ENCODE data around the gene RPL29. TPM values are rescaled to one million over a fixed set of nuclear protein-coding genes. Genes with fewer than 3 reads are reported as not detected.

RPL29 gene
- total and polyA plus RNA-seq, 2 experiments from 2014 or later: 844 to 1,533 TPM

DNA sequence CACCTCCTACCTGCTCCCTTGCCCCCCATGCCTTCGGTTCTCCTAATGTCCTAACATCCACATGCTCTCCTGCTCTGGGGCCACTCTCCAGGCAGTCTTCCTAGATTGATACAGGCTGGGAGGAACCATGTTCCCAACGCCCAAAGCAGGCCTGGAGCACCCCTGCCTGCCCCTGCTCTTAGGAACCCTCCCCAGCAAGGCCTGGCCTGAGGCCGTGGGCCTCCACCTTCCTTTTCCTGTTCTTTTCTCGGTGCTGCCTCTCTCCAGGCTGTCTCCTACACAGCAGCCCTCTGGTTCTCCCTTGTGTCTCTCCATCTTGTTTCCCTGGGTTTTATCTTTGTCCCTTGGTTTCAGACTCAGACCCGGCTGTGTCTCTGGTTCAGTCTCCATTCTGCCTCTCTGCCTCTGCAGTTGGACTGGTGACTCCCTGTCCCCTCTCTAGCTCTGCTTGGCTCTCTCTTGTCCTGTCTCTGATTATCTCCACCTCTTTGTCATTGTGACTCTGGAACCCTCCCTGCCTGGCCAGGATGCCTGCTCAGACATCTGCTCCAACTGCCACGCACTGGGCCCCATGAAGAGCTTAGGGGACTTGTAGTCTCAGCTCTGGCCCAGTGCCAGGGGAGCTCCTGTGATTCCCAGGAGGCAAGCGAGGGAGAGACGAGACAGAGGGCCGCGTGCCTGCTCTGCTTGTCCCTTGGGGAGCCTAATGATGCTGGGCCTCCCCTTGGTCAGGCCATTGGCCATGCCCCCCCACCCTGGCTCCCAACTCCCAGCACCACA, 26.0 kb upstream of the RPL29 start:
- Histone ChIP-seq H3K9me3 (ENCODE audit: low read depth) (no peaks in the 10 kb centered on the region), H3K27me3 (no peaks in the 10 kb centered on the region), H3K27ac (peak overlapping the region; percentile 98), H3K36me3 (no peaks in the 10 kb centered on the region), H3K4me1 (ENCODE audit: low read depth) (peaks cover 85% of the 10 kb centered on the region), H3K4me3 (no peak overlapping the region)
- DNase-seq (ENCODE audit: low read depth in 1 of 2, low spot score in 1 of 2): peak in 1 of 2 donors; percentile 84
- TF ChIP-seq, protein P1, sequence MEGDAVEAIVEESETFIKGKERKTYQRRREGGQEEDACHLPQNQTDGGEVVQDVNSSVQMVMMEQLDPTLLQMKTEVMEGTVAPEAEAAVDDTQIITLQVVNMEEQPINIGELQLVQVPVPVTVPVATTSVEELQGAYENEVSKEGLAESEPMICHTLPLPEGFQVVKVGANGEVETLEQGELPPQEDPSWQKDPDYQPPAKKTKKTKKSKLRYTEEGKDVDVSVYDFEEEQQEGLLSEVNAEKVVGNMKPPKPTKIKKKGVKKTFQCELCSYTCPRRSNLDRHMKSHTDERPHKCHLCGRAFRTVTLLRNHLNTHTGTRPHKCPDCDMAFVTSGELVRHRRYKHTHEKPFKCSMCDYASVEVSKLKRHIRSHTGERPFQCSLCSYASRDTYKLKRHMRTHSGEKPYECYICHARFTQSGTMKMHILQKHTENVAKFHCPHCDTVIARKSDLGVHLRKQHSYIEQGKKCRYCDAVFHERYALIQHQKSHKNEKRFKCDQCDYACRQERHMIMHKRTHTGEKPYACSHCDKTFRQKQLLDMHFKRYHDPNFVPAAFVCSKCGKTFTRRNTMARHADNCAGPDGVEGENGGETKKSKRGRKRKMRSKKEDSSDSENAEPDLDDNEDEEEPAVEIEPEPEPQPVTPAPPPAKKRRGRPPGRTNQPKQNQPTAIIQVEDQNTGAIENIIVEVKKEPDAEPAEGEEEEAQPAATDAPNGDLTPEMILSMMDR (IDR thresholded peaks at IDR 0.05; ENCODE audit: low read depth, low read length): no peak

- DNase-seq (ENCODE audit: low read depth in 1 of 2, low spot score in 1 of 2): no peak
- peak overlapping the region; percentile 98 for H3K27ac ChIP-seq
- H3K27me3 ChIP-seq: no peaks in the 10 kb centered on the region
- no peaks in the 10 kb centered on the region for H3K36me3 ChIP-seq
- TF ChIP-seq, protein P1 (IDR thresholded peaks at IDR 0.05; ENCODE audit: low read depth, low read length): no peak
- no peak overlapping the region for H3K4me3 ChIP-seq
- peaks cover 87% of the 10 kb centered on the region for H3K4me1 ChIP-seq (ENCODE audit: low read depth)
- no peaks in the 10 kb centered on the region for H3K9me3 ChIP-seq (ENCODE audit: low read depth)
Measured at GRCh38 chr3:52020796-52021195, 25.1 kb upstream of the RPL29 start.

DNA sequence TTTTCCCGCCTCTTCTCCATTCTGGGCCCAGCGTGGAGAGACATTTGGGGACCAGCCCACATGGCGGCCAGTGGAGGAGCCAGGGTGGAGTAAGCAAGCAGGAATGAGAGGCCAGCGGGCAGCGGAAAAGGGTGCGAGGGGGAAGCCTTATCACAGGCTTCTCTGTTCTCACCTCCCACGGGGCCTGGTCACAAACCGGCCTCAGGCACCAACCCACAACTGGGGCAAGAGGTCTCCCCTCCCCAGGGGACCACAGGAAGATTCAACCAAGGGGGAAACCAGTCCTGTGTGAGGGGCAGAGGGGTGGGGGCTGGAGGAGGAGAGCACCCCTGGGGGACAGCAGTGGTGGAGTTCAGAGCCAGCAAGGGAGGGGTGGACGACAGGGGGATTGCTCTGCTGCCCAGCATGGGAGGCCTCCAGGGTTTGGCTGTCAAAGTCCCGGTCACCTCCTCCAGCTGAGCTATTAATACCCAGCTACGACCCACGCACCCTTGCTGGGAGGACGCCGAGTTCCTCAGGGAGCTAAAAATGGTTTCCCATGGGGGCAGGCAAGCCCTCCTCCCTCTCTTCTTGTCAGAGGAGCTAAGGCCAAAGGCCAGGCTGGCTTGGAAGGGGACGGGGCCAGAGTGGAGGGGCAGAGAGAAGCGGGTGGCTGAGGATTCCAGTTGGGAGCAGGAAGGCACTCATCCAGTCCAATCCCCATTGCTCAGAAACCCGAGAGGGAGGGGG, 23.8 kb upstream of the RPL29 start:
- Histone ChIP-seq H3K4me1 (ENCODE audit: low read depth) (peaks cover 89% of the 10 kb centered on the region), H3K9me3 (ENCODE audit: low read depth) (no peaks in the 10 kb centered on the region), H3K27me3 (no peaks in the 10 kb centered on the region), H3K27ac (peak overlapping the region; percentile 98), H3K36me3 (no peaks in the 10 kb centered on the region), H3K4me3 (no peak overlapping the region)
- TF ChIP-seq, protein P1 (IDR thresholded peaks at IDR 0.05; ENCODE audit: low read depth, low read length): no peak
- DNase-seq (ENCODE audit: low read depth in 1 of 2, low spot score in 1 of 2): peak; percentile 47 to 85

- TF ChIP-seq, protein P1 (IDR thresholded peaks at IDR 0.05; ENCODE audit: low read depth, low read length): no peak
- no peak for DNase-seq (ENCODE audit: low read depth in 1 of 2, low spot score in 1 of 2)
- peaks cover 87% of the 10 kb centered on the region for H3K4me1 ChIP-seq (ENCODE audit: low read depth)
Measured at GRCh38 chr3:52018319-52019000, 22.8 kb upstream of the RPL29 start.

GRCh38 chr3:52017586-52017985, 21.9 kb upstream of the RPL29 start:
- TF ChIP-seq, protein P1 (IDR thresholded peaks at IDR 0.05; ENCODE audit: low read depth, low read length): no peak

More at GRCh38 chr3:52018319-52019000, 22.8 kb upstream of the RPL29 start:
- no peaks in the 10 kb centered on the region for H3K36me3 ChIP-seq
- H3K9me3 ChIP-seq (ENCODE audit: low read depth): no peaks in the 10 kb centered on the region
- H3K27me3 ChIP-seq: no peaks in the 10 kb centered on the region
- no peak overlapping the region for H3K4me3 ChIP-seq
- H3K27ac ChIP-seq: peak overlapping the region; percentile 98

More at GRCh38 chr3:52017586-52017985, 21.9 kb upstream of the RPL29 start:
- DNase-seq (ENCODE audit: low read depth in 1 of 2, low spot score in 1 of 2): no peak
- no peak overlapping the region for H3K4me3 ChIP-seq
- H3K9me3 ChIP-seq (ENCODE audit: low read depth): no peaks in the 10 kb centered on the region
- H3K4me1 ChIP-seq (ENCODE audit: low read depth): peaks cover 78% of the 10 kb centered on the region
- H3K27ac ChIP-seq: peak overlapping the region; percentile 80
- H3K36me3 ChIP-seq: no peaks in the 10 kb centered on the region
- H3K27me3 ChIP-seq: no peaks in the 10 kb centered on the region

Data from cardiac muscle cell (in vitro differentiated cells and primary cell).